ENCODE results near the gene MCF2L.

MCF2L gene

GRCh38 chr13:113031465-113031864 is 62.5 kb downstream of the MCF2L start:
- in situ Hi-C loops (cut with HindIII; ENCODE audit: low pct_ligation_motif_present, low sequenced_read_pairs), result no loop called here
- Histone ChIP-seq H3K27me3 (replicated peaks) (no peaks in the 10 kb centered on the region), H3K4me3 (ENCODE audit: low read depth, low read length) (no peak overlapping the region), H3K36me3 (replicated peaks) (no peaks in the 10 kb centered on the region), H3K27ac (no peak overlapping the region)
- no peak for TF ChIP-seq CTCF (IDR thresholded peaks at IDR 0.05; ENCODE audit: low read depth, low read length, missing control alignments)
- no peak for DNase-seq

- no peak for TF ChIP-seq CTCF (IDR thresholded peaks at IDR 0.05; ENCODE audit: low read depth, low read length, missing control alignments)
- Histone ChIP-seq H3K27ac (no peak overlapping the region), H3K4me3 (ENCODE audit: low read depth, low read length) (no peak overlapping the region), H3K36me3 (replicated peaks) (no peaks in the 10 kb centered on the region), H3K27me3 (replicated peaks) (no peaks in the 10 kb centered on the region)
- in situ Hi-C loops (cut with HindIII; ENCODE audit: low pct_ligation_motif_present, low sequenced_read_pairs), result no loop called here
- no peak for DNase-seq
Measured at GRCh38 chr13:113032291-113032690, 63.3 kb downstream of the MCF2L start.

GRCh38 chr13:113033054-113033850 is 64.2 kb downstream of the MCF2L start:
- no peak for DNase-seq
- Histone ChIP-seq H3K27ac (no peak overlapping the region), H3K27me3 (replicated peaks) (no peaks in the 10 kb centered on the region), H3K4me3 (ENCODE audit: low read depth, low read length) (no peak overlapping the region), H3K36me3 (replicated peaks) (no peaks in the 10 kb centered on the region)
- in situ Hi-C loops (cut with HindIII; ENCODE audit: low pct_ligation_motif_present, low sequenced_read_pairs), result no loop called here
- no peak for TF ChIP-seq CTCF (IDR thresholded peaks at IDR 0.05; ENCODE audit: low read depth, low read length, missing control alignments)

GRCh38 chr13:113034451-113035212 is 65.6 kb downstream of the MCF2L start:
- in situ Hi-C loops (cut with HindIII; ENCODE audit: low pct_ligation_motif_present, low sequenced_read_pairs), result no loop called here
- TF ChIP-seq CTCF (IDR thresholded peaks at IDR 0.05; ENCODE audit: low read depth, low read length, missing control alignments), result peak; percentile 78
- Histone ChIP-seq H3K27ac (no peak overlapping the region), H3K27me3 (replicated peaks) (no peaks in the 10 kb centered on the region), H3K36me3 (replicated peaks) (no peaks in the 10 kb centered on the region), H3K4me3 (ENCODE audit: low read depth, low read length) (no peak overlapping the region)
- DNase-seq, result peak; percentile 24

GRCh38 chr13:113035213-113035800 is 66.3 kb downstream of the MCF2L start:
- Histone ChIP-seq H3K27me3 (replicated peaks) (no peaks in the 10 kb centered on the region), H3K36me3 (replicated peaks) (no peaks in the 10 kb centered on the region), H3K27ac (no peak overlapping the region), H3K4me3 (ENCODE audit: low read depth, low read length) (no peak overlapping the region)
- no peak for DNase-seq
- in situ Hi-C loops (cut with HindIII; ENCODE audit: low pct_ligation_motif_present, low sequenced_read_pairs), result no loop called here
- TF ChIP-seq CTCF (IDR thresholded peaks at IDR 0.05; ENCODE audit: low read depth, low read length, missing control alignments), result no peak

All from brain microvascular endothelial cell (primary cell).